ENCODE results near the gene INKA1. TPM values are rescaled to one million over a fixed set of nuclear protein-coding genes. Genes with fewer than 3 reads are reported as not detected.

Gene INKA1
- total RNA-seq, 1 experiment from 2014 or later = 1.4 TPM

- Histone ChIP-seq H2BK15ac (ENCODE audit: low read depth, low read length) (no peak overlapping the region), H3K23ac (ENCODE audit: insufficient read length, low read depth, low read length) (no peak overlapping the region), H3K18ac (ENCODE audit: insufficient read length, low read depth, low read length) (no peak overlapping the region), H2BK5ac (ENCODE audit: insufficient read length, low read length) (no peak overlapping the region), H3K79me1 (ENCODE audit: insufficient read depth, low read depth, low read length, poor library complexity, severe bottlenecking) (no peaks in the 10 kb centered on the region), H3K79me2 (ENCODE audit: insufficient read depth, low read length) (no peaks in the 10 kb centered on the region), H4K91ac (ENCODE audit: insufficient read length, low read depth, low read length) (no peak overlapping the region), H3K4me1 (ENCODE audit: insufficient read depth, low read length) (peaks cover 8% of the 10 kb centered on the region; the same call in 1 of the 2 replicates), H2AK5ac (ENCODE audit: insufficient read length, low read length) (no peak overlapping the region), H3T11ph (ENCODE audit: low read length) (no peak overlapping the region), H4K20me1 (ENCODE audit: control insufficient read depth, insufficient read depth, insufficient read length) (no peaks in the 10 kb centered on the region), H3K56ac (ENCODE audit: insufficient read length, low read depth, low read length) (no peak overlapping the region), H3K23me2 (ENCODE audit: insufficient read length, low read depth, low read length, poor library complexity, severe bottlenecking) (peaks cover 14% of the 10 kb centered on the region), H3K9ac (ENCODE audit: extremely low read depth, insufficient read length, low read length) (no peak overlapping the region), H3K27me3 (ENCODE audit: insufficient read depth, low read length) (no peaks in the 10 kb centered on the region; the same call in 1 of the 2 replicates), H2BK20ac (ENCODE audit: low read depth, low read length, poor library complexity, severe bottlenecking) (no peak overlapping the region), H3K9me3 (ENCODE audit: control insufficient read depth, low read depth, low read length) (no peaks in the 10 kb centered on the region), H4K8ac (replicated peaks; ENCODE audit: insufficient read length, low read depth, low read length) (no peak overlapping the region), H4K5ac (ENCODE audit: insufficient read length, low read depth, low read length) (no peak overlapping the region), H2BK12ac (ENCODE audit: insufficient read length, low read depth, low read length) (no peak overlapping the region), H3K27ac (ENCODE audit: insufficient read length, low read depth, low read length) (no peak overlapping the region), H3K14ac (ENCODE audit: insufficient read depth, low read length) (no peak overlapping the region), H3K4me2 (ENCODE audit: insufficient read depth, insufficient read length, low read length) (peak overlapping the region; percentile 37), H2AFZ (ENCODE audit: low read length) (no peak overlapping the region), H3K4ac (ENCODE audit: low read depth, low read length) (no peak overlapping the region), H2BK120ac (ENCODE audit: low read depth, low read length, poor library complexity, severe bottlenecking) (no peak overlapping the region)
- H3K27ac Mint-ChIP-seq = no peak overlapping the region
- peak; percentile 30; the same call in 2 of the 3 replicates for TF ChIP-seq CTCF (conservative IDR thresholded peaks at IDR 0.05)
- WGBS (ENCODE audit: extremely low coverage, insufficient read length, low lambda C conversion rate) = no CpG with 5 or more reads among the region's 41 CpGs
- peaks cover 48% of the 10 kb centered on the region for H3K27me3 Mint-ChIP-seq (ENCODE audit: low read depth)
- no peaks in the 10 kb centered on the region for H3K36me3 Mint-ChIP-seq (ENCODE audit: insufficient read depth in 1 of 3, low read depth in 3 of 3)
- no peaks in the 10 kb centered on the region for H3K9me3 Mint-ChIP-seq
- H3K4me3 Mint-ChIP-seq = peak overlapping the region; percentile 79 to 82
- H3K4me1 Mint-ChIP-seq = peaks cover 31% of the 10 kb centered on the region in 2 experiments
- DNase-seq = peak; percentile 74
Measured at GRCh38 chr3:49803465-49804140, 542 bp downstream of the INKA1 start.
